Measurements from ENCODE around the gene AP4S1.

GRCh38 chr14:31069343-31069742, 43.9 kb downstream of the AP4S1 start:
- no peak for TF ChIP-seq CTCF (IDR thresholded peaks at IDR 0.05)
- no peak for TF ChIP-seq ZFX (IDR thresholded peaks at IDR 0.05; ENCODE audit: borderline replicate concordance)

All from 22Rv1 (cell line).